Upper lobe of left lung (tissue), 6 donors: Measurements from ENCODE around the gene SLC1A2. TPM values are rescaled to one million over a fixed set of nuclear protein-coding genes. Genes with fewer than 3 reads are reported as not detected.

Source experiments
- ATAC-seq, 2 donors: fragments of 200-7000 bp; cut with Tn5 transposase; one replicate each; pipeline ENCODE4 v1.9.1; 2022; ENCODE audit warnings: mild to moderate bottlenecking in 2 of 2, moderate library complexity in 2 of 2; ENCODE audit not compliant: low FRiP score in 2 of 2
- DNase-seq, 2 donors: peaks; one replicate each; pipeline ENCODE4 v3.0.0-alpha.2; 2019 to 2020
- H3K27ac ChIP-seq, 4 donors: fragments of 200-600 bp; sonication (generic); one replicate each; pipeline ENCODE4 v1.5.1; 2016 to 2019
- H3K27me3 ChIP-seq, 4 donors: fragments of 200-600 bp; sonication (generic); one replicate each; pipeline ENCODE4 v1.5.1; 2017 to 2019
- H3K36me3 ChIP-seq, 4 donors: fragments of 200-600 bp; sonication (generic); one replicate each; pipeline ENCODE4 v1.5.1; 2016 to 2019
- H3K4me1 ChIP-seq, 4 donors: fragments of 200-600 bp; sonication (generic); one replicate each; pipeline ENCODE4 v1.5.1; 2018 to 2019
- H3K4me3 ChIP-seq, 4 donors: fragments of 200-600 bp; sonication (generic); one replicate each; pipeline ENCODE4 v1.5.1; 2017 to 2019; ENCODE audit warnings: mild to moderate bottlenecking in 2 of 4, moderate library complexity in 1 of 4
- H3K9me3 ChIP-seq, 4 donors: fragments of 200-600 bp; sonication (generic); one replicate each; pipeline ENCODE4 v1.5.1; 2018 to 2019
- CTCF ChIP-seq, 6 experiments: fragments of 450-650 bp in 4 of 6; fragments of 200-600 bp in 2 of 6; sonication (generic) in 2 of 6; IDR thresholded peaks; one replicate each; pipeline ENCODE4 v1.5.1; 2016 to 2019; ENCODE audit warnings: antibody characterized with exemption in 6 of 6
- EP300 ChIP-seq, 4 donors: sonication (generic); formaldehyde crosslinking; IDR thresholded peaks; one replicate each; pipeline ENCODE4 v1.5.1; 2017; ENCODE audit warnings: antibody characterized with exemption in 4 of 4, control low read depth in 2 of 4
- POLR2A ChIP-seq, 4 donors: fragments of 450-650 bp; IDR thresholded peaks; one replicate each; pipeline ENCODE4 v1.5.1; 2016 to 2017; ENCODE audit warnings: antibody characterized with exemption in 4 of 4, mild to moderate bottlenecking in 2 of 4
- POLR2AphosphoS5 ChIP-seq, 2 donors: sonication (generic); formaldehyde crosslinking; IDR thresholded peaks; one replicate each; pipeline ENCODE4 v1.5.1; 2017; ENCODE audit warnings: antibody characterized with exemption in 2 of 2
- WGBS, 2 donors: methylation state at CpG; one replicate each; pipeline ENCODE4 v1.1.5; 2017 to 2018; 5-methylcytosine and 5-hydroxymethylcytosine counted together
- total RNA-seq, 6 donors: library from RNA; depleted of rRNA in 4 of 6; stranded (reverse); fragments of >200 nt in 4 of 6; gene quantifications; one replicate each; pipeline versions ENCODE4 v1.1.0 to v1.2.1, GENCODE V29; 2016 to 2021
- donor health status: DM: no; HTN: no; CAD: no; lungs with moderate emphysema.
- donor health status: DM: no; HTN: yes; CAD: no; lungs with severe emphysema.

The SLC1A2 gene
- total RNA-seq, 6 donors from 2014 or later: 1.5 to 3.1 (median 2.0) TPM

DNA sequence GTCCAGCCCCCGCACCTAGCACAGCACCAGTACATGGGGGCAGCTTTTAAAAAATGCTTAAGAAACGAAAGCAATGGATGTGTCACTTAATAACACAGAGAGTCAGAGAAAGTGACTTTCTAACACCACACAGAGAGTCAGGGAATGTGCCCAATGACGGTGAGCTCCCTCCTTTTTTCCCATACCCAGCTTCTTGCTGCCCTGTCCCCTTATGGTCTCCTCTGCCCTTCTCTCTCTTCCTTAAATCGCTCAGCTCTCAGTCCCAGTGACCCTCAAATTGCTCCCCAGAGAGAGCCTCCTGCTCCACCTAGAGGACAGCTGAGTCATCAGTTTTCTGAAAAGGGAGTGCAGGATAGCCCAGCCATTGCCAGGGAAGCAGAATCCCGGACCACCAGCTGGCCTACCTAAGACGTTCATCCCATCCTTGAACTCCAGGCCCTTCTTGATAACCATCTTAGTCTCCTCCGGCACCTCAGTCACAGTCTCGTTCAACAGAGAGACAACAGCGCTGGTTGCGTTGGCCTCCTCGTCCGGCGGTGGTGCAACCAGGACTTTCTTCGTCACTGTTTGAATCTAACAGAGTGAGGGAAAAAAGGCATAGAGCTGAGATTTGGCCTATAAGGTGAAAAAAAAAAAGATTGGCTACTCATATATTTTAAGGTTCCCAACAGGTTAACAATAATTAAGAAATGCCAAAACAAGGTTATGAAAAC, 113.5 kb downstream of the SLC1A2 start:
- peaks cover 16 to 23% (median 21%) of the 10 kb centered on the region in 4 donors for H3K4me1 ChIP-seq
- ATAC-seq: no peak
- WGBS, 2 donors: 69% methylated on average over 14 of the region's 14 CpGs

GRCh38 chr11:35304900-35305460, 114.4 kb downstream of the SLC1A2 start:
- no peaks in the 10 kb centered on the region for H3K36me3 ChIP-seq
- no peak for TF ChIP-seq POLR2AphosphoS5 (IDR thresholded peaks at IDR 0.05)
- TF ChIP-seq EP300 (IDR thresholded peaks at IDR 0.05): no peak
- TF ChIP-seq CTCF (IDR thresholded peaks at IDR 0.05): no peak
- no peak for TF ChIP-seq POLR2A (IDR thresholded peaks at IDR 0.05)
- H3K4me1 ChIP-seq: peaks cover 16 to 23% (median 21%) of the 10 kb centered on the region in 4 donors
- peak overlapping the region; percentile 39 to 84 (median 58) for H3K27ac ChIP-seq
- H3K9me3 ChIP-seq: no peaks in the 10 kb centered on the region
- DNase-seq (no peak), ATAC-seq (no peak)
- H3K4me3 ChIP-seq: no peak overlapping the region
- WGBS, 2 donors: 56 to 58% methylated on average over 5 of the region's 5 CpGs
- H3K27me3 ChIP-seq: no peaks in the 10 kb centered on the region

More for the DNA sequence above, 113.5 kb downstream of the SLC1A2 start:
- TF ChIP-seq EP300 (IDR thresholded peaks at IDR 0.05) (no peak), POLR2A (IDR thresholded peaks at IDR 0.05) (no peak), POLR2AphosphoS5 (IDR thresholded peaks at IDR 0.05) (no peak), CTCF (IDR thresholded peaks at IDR 0.05) (peak in 3 of 6 experiments; percentile 24 to 49 (median 45))
- Histone ChIP-seq H3K27ac (peak overlapping the region in 2 of 4 donors; percentile 39 to 84), H3K27me3 (no peaks in the 10 kb centered on the region), H3K36me3 (no peaks in the 10 kb centered on the region), H3K4me3 (no peak overlapping the region), H3K9me3 (no peaks in the 10 kb centered on the region)
- DNase-seq: peak in 1 of 2 donors; percentile 48

- Histone ChIP-seq H3K27ac (peak overlapping the region; percentile 45 to 84 (median 76)), H3K36me3 (no peaks in the 10 kb centered on the region), H3K4me1 (peaks cover 16 to 23% (median 21%) of the 10 kb centered on the region in 4 donors), H3K9me3 (no peaks in the 10 kb centered on the region), H3K4me3 (no peak overlapping the region), H3K27me3 (no peaks in the 10 kb centered on the region)
- 47 to 50% methylated on average over 2 of the region's 2 CpGs for WGBS, 2 donors
- TF ChIP-seq POLR2AphosphoS5 (IDR thresholded peaks at IDR 0.05) (no peak), EP300 (IDR thresholded peaks at IDR 0.05) (no peak), CTCF (IDR thresholded peaks at IDR 0.05) (no peak), POLR2A (IDR thresholded peaks at IDR 0.05) (no peak)
- ATAC-seq (peak in 1 of 2 donors; percentile 69), DNase-seq (no peak)
These were observed 115.0 kb downstream of the SLC1A2 start for GRCh38 chr11:35304386-35304775.

DNA sequence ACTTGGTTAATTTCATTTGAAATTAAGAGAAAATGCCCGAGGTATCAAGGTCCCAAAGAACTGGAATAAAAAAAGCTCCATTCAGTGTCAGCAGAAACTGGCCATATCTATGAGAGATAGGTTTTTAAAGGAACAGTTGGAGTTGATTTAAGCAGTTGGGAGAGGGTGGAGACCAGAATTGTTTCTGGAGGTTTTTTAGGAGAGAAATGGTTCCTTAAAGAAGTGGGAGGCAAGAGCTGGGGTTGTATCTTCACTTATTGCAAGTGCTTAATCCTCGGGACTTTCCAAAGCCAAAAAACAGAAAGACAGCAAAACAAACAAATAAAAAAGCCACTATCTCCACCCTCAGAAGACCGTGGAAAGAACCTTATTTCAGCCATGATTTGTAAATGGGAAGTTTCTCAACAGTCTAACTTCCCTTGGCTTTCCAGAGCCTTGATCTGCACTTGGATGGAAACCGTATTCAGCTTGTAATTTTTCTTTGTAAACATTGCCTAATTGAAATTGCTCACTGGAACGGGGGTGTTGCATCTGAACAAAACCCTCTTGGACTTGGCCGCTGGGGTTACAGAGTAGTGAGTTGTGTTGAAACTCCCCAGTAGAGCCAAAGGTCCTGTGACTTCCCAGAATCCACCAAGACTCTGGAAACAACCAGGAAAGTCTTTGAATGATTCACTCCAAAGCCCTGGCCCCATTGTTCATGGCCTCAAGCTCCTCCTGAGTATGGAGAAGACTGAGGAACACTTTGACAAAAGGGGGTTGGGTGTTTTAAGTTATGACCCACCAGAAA, 115.6 kb downstream of the SLC1A2 start:
- Histone ChIP-seq H3K27me3 (no peaks in the 10 kb centered on the region), H3K4me3 (no peak overlapping the region), H3K9me3 (no peaks in the 10 kb centered on the region), H3K4me1 (peaks cover 16 to 23% (median 21%) of the 10 kb centered on the region in 4 donors), H3K27ac (peak overlapping the region; percentile 62 to 84 (median 76)), H3K36me3 (no peaks in the 10 kb centered on the region)
- TF ChIP-seq EP300 (IDR thresholded peaks at IDR 0.05) (peak in 2 of 4 donors; percentile 50 to 85), POLR2A (IDR thresholded peaks at IDR 0.05) (peak in 1 of 4 donors; percentile 38), CTCF (IDR thresholded peaks at IDR 0.05) (no peak), POLR2AphosphoS5 (IDR thresholded peaks at IDR 0.05) (peak; percentile 65 to 86)
- peak; percentile 79 to 91 for ATAC-seq
- WGBS, 2 donors: 38 to 40% methylated on average over 6 of the region's 6 CpGs
- DNase-seq: peak in 1 of 2 donors; percentile 86
